ENCODE results near the gene ORC5. TPM values are rescaled to one million over a fixed set of nuclear protein-coding genes. Genes with fewer than 3 reads are reported as not detected.
A peak's percentile ranks its signal among the peaks of the same experiment; 100 is the strongest.

Gene ORC5
- total RNA-seq, result 10 to 100 TPM in 3 of 4 donors, 1 to 10 TPM in 1; 4.3 to 21.6 (median 19.6) TPM

- intact Hi-C loops (cut with DNase I), result no loop called here
- WGBS, 2 donors, result 0 to 1% methylated on average over 10 to 23 of the region's 47 CpGs
- peaks cover 3 to 31% (median 18%) of the 10 kb centered on the region in 3 donors for H3K4me1 ChIP-seq
Observed at GRCh38 chr7:104207731-104208420, at the start of gene ORC5. ORC5 (minus strand) TSS chr7:104208013; CDS start chr7:104207904, 109 bp downstream.

GRCh38 chr7:104255616-104256015, 47.8 kb upstream of the ORC5 start:
- H3K36me3 ChIP-seq, result no peaks in the 10 kb centered on the region
- H3K9me3 ChIP-seq, result no peaks in the 10 kb centered on the region
- WGBS, 2 donors, result 57 to 70% methylated on average over 5 of the region's 5 CpGs
- TF ChIP-seq POLR2A (IDR thresholded peaks at IDR 0.05) (no peak), CTCF (IDR thresholded peaks at IDR 0.05) (no peak)
- H3K27ac ChIP-seq, result no peak overlapping the region
- H3K27me3 ChIP-seq, result no peaks in the 10 kb centered on the region
- no peak overlapping the region for H3K4me3 ChIP-seq
- no peaks in the 10 kb centered on the region for H3K4me1 ChIP-seq
- DNase-seq, result no peak
- intact Hi-C loops (cut with DNase I), result no loop called here

More at GRCh38 chr7:104207731-104208420, at the start of gene ORC5:
- Histone ChIP-seq H3K27me3 (no peaks in the 10 kb centered on the region), H3K36me3 (peaks cover 0 to 13% (median 7%) of the 10 kb centered on the region in 3 donors), H3K4me3 (peak within 1 kb of the TSS; percentile 68 to 96 (median 80)), H3K27ac (peak within 1 kb of the TSS; percentile 79 to 90 (median 88)), H3K9me3 (no peaks in the 10 kb centered on the region)
- TF ChIP-seq POLR2A (IDR thresholded peaks at IDR 0.05) (peak in 2 of 4 donors; percentile 67 to 71), CTCF (IDR thresholded peaks at IDR 0.05) (no peak)
- DNase-seq, result peak; percentile 5

GRCh38 chr7:104255194-104255593, 47.4 kb upstream of the ORC5 start:
- DNase-seq, result no peak
- Histone ChIP-seq H3K36me3 (no peaks in the 10 kb centered on the region), H3K27me3 (no peaks in the 10 kb centered on the region), H3K4me3 (no peak overlapping the region), H3K9me3 (no peaks in the 10 kb centered on the region), H3K4me1 (no peaks in the 10 kb centered on the region), H3K27ac (no peak overlapping the region)
- 86 to 90% methylated on average over 4 of the region's 4 CpGs for WGBS, 2 donors
- TF ChIP-seq CTCF (IDR thresholded peaks at IDR 0.05), result no peak
- TF ChIP-seq POLR2A (IDR thresholded peaks at IDR 0.05), result no peak
- intact Hi-C loops (cut with DNase I), result no loop called here

- intact Hi-C loops (cut with DNase I), result no loop called here
- Histone ChIP-seq H3K36me3 (no peaks in the 10 kb centered on the region), H3K9me3 (no peaks in the 10 kb centered on the region), H3K27me3 (no peaks in the 10 kb centered on the region), H3K4me3 (no peak overlapping the region), H3K27ac (no peak overlapping the region), H3K4me1 (no peaks in the 10 kb centered on the region)
- TF ChIP-seq POLR2A (IDR thresholded peaks at IDR 0.05) (no peak), CTCF (IDR thresholded peaks at IDR 0.05) (no peak)
- WGBS, 2 donors, result 67 to 79% methylated on average over 1 of the region's 1 CpG
- DNase-seq, result no peak
Observed at GRCh38 chr7:104254696-104255095, 46.9 kb upstream of the ORC5 start.

GRCh38 chr7:104252409-104253134, 44.8 kb upstream of the ORC5 start:
- 43 to 52% methylated on average over 4 of the region's 4 CpGs for WGBS, 2 donors
- Histone ChIP-seq H3K36me3 (no peaks in the 10 kb centered on the region), H3K27me3 (no peaks in the 10 kb centered on the region), H3K4me3 (no peak overlapping the region), H3K4me1 (no peaks in the 10 kb centered on the region), H3K9me3 (no peaks in the 10 kb centered on the region), H3K27ac (no peak overlapping the region)
- TF ChIP-seq CTCF (IDR thresholded peaks at IDR 0.05), result no peak
- TF ChIP-seq POLR2A (IDR thresholded peaks at IDR 0.05), result no peak
- DNase-seq, result no peak
- intact Hi-C loops (cut with DNase I), result no loop called here

Measured in esophagus squamous epithelium (tissue), 5 donors.